Effector memory CD4-positive, alpha-beta T cell (primary cell): ENCODE data around the gene ERC2.

Experiments used
- DNase-seq, 3 donors: peaks; one replicate each; pipeline ENCODE4 v3.0.0-alpha.2; 2020
- H3K27ac ChIP-seq: 2 replicates; pipeline ENCODE4 v1.7.0; 2013; ENCODE audit warnings: mild to moderate bottlenecking, low read length, moderate library complexity; ENCODE audit not compliant: insufficient read depth, poor library complexity, severe bottlenecking
- H3K27me3 ChIP-seq: replicated peaks from 2 replicates; pipeline ENCODE4 v1.7.0; 2013; ENCODE audit warnings: mild to moderate bottlenecking, low read length; ENCODE audit not compliant: insufficient read depth, control insufficient read depth, poor library complexity, severe bottlenecking
- H3K36me3 ChIP-seq: 2 replicates; pipeline ENCODE4 v1.7.0; 2013; ENCODE audit warnings: mild to moderate bottlenecking, low read length, moderate library complexity; ENCODE audit not compliant: control insufficient read depth, insufficient read depth
- H3K4me1 ChIP-seq: 2 replicates; pipeline ENCODE4 v1.7.0; 2013; ENCODE audit warnings: low read length, mild to moderate bottlenecking; ENCODE audit not compliant: control insufficient read depth, insufficient read depth, poor library complexity, severe bottlenecking
- H3K4me3 ChIP-seq: 2 replicates; pipeline ENCODE4 v1.7.0; 2013; ENCODE audit warnings: low read length, low read depth, mild to moderate bottlenecking; ENCODE audit not compliant: insufficient read depth, poor library complexity, severe bottlenecking
- H3K9me3 ChIP-seq: 2 replicates; pipeline ENCODE4 v1.7.0; 2013; ENCODE audit warnings: mild to moderate bottlenecking, low read length, moderate library complexity; ENCODE audit not compliant: control insufficient read depth

The ERC2 gene

DNA sequence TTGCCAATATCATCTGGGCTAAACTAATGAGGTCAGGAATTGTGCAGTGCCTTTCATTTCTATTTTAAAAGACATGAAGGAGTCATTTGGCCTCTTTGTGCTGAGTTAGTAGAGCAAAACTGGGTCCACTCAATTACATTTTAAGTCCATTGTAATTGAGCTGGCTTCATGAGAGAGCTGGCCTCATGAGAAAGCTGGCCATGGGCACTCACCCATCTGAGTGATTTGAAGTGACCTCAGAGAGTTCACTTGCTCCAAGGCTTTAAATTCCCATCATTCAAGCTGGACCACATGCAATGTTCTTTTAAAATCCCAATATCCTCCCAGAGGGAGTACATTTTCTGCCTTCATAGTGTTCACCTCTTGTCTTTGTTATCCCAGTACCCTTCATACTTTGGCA, 645.3 kb downstream of the ERC2 start:
- no peaks in the 10 kb centered on the region for H3K36me3 ChIP-seq
- H3K9me3 ChIP-seq: no peaks in the 10 kb centered on the region
- H3K27ac ChIP-seq: no peak overlapping the region
- H3K4me3 ChIP-seq: no peak overlapping the region
- no peaks in the 10 kb centered on the region for H3K27me3 ChIP-seq
- no peak for DNase-seq
- H3K4me1 ChIP-seq: no peaks in the 10 kb centered on the region

DNA sequence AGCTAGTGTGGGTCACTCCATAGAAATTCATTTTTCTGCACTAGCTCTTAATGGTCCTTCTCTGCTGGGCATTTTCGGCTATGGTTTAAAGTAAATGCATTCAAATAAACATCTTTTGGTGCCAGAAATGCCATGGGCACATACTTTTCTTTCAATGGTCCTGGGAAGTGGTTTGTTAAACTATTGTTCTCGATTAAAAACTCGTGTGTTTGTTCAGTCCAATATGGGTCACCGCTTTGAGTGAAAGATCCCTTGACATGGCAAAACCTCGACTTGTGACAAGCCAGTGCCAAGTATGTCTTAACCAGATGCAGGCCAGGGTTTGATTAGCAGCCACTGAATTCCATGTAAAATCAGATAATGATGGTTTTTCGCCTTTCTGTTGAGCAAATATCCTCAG, 649.3 kb downstream of the ERC2 start:
- H3K9me3 ChIP-seq: no peaks in the 10 kb centered on the region
- H3K27ac ChIP-seq: no peak overlapping the region
- no peaks in the 10 kb centered on the region for H3K4me1 ChIP-seq
- no peaks in the 10 kb centered on the region for H3K36me3 ChIP-seq
- H3K4me3 ChIP-seq: no peak overlapping the region
- H3K27me3 ChIP-seq: no peaks in the 10 kb centered on the region
- DNase-seq: no peak

DNA sequence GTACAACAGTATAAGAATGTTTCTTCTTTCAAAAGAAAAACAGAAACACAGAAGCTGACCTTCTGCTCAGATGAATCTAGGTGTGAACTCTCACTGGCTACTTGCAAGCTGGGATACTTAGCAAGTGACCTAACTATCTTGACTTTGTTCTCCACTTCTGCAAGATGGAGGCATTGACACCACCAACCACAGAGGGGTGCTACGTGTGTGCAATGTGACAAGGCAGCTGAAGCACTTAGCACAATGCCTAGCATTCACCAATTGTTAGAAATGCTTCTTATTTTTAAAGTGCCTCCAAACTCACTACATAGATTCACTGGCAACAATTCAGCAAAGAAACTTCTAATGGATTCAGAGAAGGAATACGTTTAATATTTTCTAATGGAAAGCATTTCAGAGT, 649.8 kb downstream of the ERC2 start:
- H3K27me3 ChIP-seq: no peaks in the 10 kb centered on the region
- no peak overlapping the region for H3K4me3 ChIP-seq
- H3K27ac ChIP-seq: no peak overlapping the region
- no peaks in the 10 kb centered on the region for H3K4me1 ChIP-seq
- DNase-seq: no peak
- no peaks in the 10 kb centered on the region for H3K9me3 ChIP-seq
- no peaks in the 10 kb centered on the region for H3K36me3 ChIP-seq

DNA sequence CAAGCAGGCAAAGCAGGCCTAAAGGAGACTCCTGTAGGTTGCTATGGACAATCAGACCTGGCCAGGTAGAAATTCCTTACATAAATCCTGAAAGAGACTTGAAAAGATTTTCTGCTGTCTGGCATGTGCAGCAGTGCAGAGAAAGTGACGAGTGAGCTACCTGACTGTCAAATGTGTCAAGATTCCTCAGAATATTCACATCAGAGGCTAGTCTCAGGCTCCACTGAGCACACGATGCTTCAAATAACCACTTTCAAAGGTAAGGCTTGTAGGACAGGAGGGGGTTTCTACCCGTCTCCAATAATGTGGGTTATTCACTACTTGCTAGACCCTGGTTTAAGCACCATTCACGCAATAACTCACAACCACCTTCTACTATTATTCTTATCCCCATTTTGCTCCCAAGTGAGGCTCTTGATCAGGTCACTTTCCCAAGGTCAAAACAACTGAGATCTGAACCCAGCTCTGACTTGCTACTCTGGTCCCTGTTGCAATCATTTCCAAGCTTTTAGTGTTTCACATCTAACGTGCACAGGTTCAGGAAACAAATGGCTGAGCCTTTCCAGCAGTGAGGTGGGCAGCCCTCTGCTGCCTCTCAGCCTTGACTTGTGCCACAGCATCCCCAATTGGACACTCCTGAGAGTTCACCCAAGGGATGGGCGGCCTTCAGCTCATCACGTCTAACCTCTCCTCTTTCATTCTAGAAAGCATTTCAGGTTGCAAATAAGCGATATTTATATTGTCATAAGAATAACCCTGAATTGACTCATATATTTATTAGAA, 651.3 kb downstream of the ERC2 start:
- no peaks in the 10 kb centered on the region for H3K4me1 ChIP-seq
- no peak for DNase-seq
- H3K9me3 ChIP-seq: no peaks in the 10 kb centered on the region
- H3K27ac ChIP-seq: no peak overlapping the region
- no peaks in the 10 kb centered on the region for H3K27me3 ChIP-seq
- no peaks in the 10 kb centered on the region for H3K36me3 ChIP-seq
- no peak overlapping the region for H3K4me3 ChIP-seq

DNA sequence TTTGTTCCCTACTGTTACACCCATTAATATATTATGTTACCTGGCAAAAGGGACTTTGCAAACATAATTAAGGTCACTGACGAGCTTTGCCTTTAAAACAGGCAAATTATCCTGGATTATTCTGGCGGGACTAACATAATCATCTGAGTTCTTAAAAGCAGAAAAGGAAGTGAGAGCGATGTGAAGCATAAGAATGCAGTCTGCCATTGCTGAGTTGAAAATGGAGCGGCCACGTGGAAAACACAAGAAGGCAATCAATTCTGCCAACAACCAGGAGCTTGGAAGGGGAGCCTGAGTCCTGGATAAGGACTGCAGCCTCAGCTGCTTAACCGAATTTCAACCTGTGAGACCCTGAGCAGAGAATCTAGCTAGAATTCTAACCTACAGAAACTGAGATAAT, 653.0 kb downstream of the ERC2 start:
- H3K27me3 ChIP-seq: no peaks in the 10 kb centered on the region
- no peaks in the 10 kb centered on the region for H3K4me1 ChIP-seq
- DNase-seq: no peak
- H3K4me3 ChIP-seq: no peak overlapping the region
- no peak overlapping the region for H3K27ac ChIP-seq
- no peaks in the 10 kb centered on the region for H3K9me3 ChIP-seq
- no peaks in the 10 kb centered on the region for H3K36me3 ChIP-seq

DNA sequence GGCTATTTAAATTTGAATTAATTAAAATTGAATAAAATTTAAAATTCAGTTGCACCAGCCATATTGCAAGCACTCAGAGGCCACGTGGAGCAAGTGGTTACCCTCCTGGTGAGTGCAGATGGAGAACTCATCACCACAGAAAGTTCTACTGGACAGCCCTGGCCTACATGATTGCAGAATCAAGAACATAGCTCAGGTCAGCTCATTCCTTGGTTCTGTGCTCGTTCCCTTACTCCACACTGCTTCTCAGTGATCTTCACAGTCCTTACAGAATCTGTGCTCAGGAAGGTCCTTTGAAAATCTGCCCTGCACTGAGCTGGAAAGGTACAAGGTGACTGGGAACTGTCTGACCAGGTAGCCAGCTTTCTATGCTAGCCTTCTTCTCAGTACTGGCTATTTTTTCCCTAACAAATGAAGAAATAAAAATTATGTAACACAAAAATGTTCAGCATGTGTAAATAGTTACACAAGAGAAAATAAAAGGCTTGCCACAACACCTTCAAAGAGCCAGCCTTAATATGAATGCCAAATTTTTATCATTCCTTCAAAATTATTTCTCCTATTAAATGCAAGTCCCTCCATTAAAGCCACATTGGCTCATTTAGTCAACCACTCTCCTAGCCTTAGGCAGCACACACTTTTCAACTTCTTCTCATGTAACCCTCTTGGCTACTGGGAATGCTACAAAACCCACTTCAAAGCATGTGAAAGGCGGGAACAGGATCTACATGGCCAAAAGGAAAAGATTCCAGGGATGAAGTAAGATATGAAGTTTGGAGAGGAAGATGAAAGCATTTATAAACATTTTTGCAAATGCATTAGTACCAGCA, 654.8 kb downstream of the ERC2 start:
- Histone ChIP-seq H3K27me3 (no peaks in the 10 kb centered on the region), H3K9me3 (no peaks in the 10 kb centered on the region), H3K4me3 (no peak overlapping the region), H3K27ac (no peak overlapping the region), H3K4me1 (no peaks in the 10 kb centered on the region), H3K36me3 (no peaks in the 10 kb centered on the region)
- no peak for DNase-seq

DNA sequence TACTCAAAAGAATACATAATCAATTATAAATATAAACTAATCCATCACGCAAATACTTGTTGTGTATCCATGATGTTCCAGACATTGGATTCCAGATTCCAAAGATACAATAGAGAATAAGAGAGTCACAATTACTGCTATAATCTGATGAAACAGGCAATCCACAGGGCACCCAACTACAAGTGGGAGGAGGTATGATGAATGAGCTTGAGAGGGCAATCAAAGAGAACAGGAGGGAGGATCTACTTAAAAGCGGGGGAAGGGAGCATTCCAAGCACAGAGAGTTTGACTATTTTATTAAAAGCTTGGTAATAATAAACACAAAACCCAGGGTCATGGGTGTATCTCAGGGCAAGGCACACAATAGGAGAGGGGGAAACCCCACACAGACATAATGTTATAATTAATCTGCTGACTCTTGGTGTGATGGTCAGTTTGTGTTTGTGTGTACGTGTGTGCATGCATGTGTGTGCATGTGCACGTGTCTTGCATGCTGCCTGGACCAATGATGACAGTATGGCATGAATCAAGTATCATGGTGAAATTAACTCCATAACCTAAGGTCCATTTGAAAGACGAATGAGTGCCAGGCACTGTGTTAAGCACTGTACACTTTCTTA, 655.8 kb downstream of the ERC2 start:
- no peak overlapping the region for H3K27ac ChIP-seq
- no peak for DNase-seq
- no peaks in the 10 kb centered on the region for H3K27me3 ChIP-seq
- H3K9me3 ChIP-seq: no peaks in the 10 kb centered on the region
- H3K36me3 ChIP-seq: no peaks in the 10 kb centered on the region
- H3K4me1 ChIP-seq: no peaks in the 10 kb centered on the region
- H3K4me3 ChIP-seq: no peak overlapping the region

DNA sequence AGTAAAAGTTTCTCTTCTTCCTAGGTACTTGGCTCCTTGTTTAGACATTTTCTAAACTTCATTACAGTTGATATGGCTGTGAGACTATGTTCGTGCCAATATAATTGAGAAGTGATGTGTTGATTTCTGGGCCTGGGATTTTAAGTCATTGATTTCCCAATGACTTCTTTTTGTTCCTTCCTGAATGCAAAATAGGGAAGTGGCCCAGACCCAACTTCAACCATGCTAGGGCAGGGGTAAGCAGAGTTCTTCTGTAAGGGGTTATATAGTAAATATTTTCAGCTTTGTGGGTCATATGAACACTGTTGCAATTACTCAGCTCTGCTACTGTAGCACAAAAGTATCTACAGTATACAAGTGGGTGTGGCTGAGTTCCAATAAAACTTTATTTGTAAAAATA, 661.1 kb downstream of the ERC2 start:
- no peaks in the 10 kb centered on the region for H3K36me3 ChIP-seq

DNA sequence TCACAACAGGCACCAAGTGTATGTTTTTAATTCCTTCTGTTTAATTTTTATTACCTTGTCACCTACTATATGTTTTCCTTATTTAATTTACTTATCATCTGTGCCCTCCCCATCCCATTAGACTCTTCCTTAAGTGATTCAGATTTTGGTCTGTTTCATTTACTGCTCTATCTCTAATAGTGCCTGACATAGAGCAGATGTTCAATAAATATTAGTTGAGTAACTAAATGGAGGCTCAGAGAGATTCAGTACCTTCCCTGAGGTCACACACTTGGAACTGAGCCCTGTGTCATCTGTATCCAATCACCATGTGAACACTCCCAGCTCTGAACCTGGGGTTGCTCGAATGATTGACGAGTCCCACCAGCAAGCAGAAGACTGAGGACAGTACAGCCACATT, 663.1 kb downstream of the ERC2 start:
- Histone ChIP-seq H3K4me3 (no peak overlapping the region), H3K4me1 (no peaks in the 10 kb centered on the region), H3K36me3 (no peaks in the 10 kb centered on the region), H3K27me3 (no peaks in the 10 kb centered on the region), H3K27ac (no peak overlapping the region), H3K9me3 (no peaks in the 10 kb centered on the region)
- no peak for DNase-seq

More for the DNA sequence above, 661.1 kb downstream of the ERC2 start:
- H3K4me1 ChIP-seq: no peaks in the 10 kb centered on the region
- no peak for DNase-seq
- no peak overlapping the region for H3K4me3 ChIP-seq
- H3K27me3 ChIP-seq: no peaks in the 10 kb centered on the region
- H3K9me3 ChIP-seq: no peaks in the 10 kb centered on the region
- H3K27ac ChIP-seq: no peak overlapping the region
